IPS-NIHi7 (cell line): ENCODE data around the gene DKC1.
"Not testable (repeated sequence)": the region's sequence is repeated elsewhere in the genome, so short reads cannot be mapped to it uniquely, and the experiment has no call there.

ENCODE experiments used
- DNase-seq: peaks from one replicate; pipeline ENCODE4 v3.0.0; 2012; ENCODE audit warnings: mixed read lengths; ENCODE audit errors: extremely low spot score

Gene DKC1

DNA sequence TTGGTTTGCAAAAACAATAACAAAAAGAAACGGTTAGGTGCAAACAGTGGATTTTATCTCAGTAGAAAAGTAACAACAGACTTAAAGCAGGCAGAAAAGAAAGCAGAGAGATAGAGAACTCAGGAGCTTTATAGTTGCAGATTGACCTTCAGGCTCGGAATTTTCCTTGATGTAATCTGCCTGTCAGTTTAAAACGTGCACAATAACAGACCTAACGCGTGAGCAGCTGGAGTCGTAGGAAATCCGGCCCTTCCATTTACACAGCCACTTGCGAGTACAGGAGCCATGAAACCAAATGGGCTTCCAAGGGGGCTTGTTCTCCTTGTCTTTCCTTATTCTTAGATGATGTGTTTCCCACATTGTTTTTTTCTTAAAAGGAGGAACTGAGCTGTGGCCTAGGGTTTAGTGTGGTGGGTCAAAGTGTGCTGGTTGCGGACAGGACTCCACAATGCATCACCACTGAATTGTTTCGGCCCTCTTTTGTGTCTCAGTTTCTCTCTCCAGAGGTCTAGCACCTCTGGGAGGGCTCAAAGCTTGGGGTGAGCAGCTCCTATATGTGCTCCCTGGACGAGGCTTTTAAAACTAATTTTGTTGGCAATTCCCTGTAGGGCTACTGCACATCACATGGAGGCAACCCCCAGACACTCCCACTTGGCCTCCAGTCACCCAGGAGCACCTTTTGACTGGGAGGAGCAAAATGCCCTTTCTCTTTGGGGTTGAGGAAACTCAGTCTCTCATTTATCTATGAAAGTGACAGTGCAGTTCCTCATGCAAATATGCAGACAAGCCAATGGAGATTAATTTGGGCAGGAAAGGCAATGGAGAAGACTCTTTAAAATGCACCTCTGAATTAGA is 56.5 kb downstream of the DKC1 start:
- DNase-seq = no peak

DNA sequence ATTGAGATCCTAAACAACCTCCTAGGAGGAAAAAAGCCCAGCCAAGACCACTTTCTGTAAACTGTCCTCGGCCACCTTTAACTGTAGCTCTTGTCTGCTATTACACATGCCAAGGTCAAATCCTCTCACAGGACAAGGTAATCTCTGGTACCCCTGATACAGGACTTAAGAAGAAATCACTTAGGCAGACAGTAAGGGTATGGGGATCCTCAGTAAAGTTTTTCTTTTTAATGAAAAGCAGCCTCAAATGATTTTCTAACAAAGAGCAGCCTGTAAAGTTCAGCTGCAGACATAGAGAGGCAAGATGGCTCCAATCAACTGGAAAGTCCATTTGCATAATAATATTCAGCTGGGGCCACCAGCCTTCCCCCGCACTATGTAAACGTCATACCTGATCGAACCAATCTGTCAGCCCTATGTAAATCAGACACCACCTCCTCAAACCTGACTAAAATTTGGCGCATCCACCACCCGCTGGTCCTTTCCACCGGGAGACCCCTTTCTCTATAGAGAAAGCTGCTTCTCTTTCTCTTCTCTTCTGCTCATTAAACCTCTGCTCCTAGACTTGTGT is 57.2 kb downstream of the DKC1 start:
- no peak for DNase-seq

DNA sequence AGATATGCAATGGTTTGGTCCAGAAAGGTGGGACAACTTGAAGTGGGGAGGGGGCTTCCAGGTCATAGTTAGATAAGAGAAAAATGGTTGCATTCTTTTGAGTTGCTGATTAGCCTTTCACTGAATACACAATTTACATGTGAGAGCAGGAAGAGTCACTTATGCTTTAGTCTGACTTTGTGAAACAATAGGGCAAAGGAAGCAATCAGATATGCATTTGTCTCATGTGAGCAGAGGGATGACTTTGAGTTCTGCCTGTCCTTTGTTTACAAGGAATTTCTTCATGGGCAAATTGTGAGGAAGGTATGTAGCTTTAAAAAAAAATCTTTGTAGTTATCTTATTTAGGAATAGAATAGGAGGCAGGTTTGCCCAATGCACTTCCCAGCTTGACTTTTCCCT is 58.9 kb downstream of the DKC1 start:
- no peak for DNase-seq

DNA sequence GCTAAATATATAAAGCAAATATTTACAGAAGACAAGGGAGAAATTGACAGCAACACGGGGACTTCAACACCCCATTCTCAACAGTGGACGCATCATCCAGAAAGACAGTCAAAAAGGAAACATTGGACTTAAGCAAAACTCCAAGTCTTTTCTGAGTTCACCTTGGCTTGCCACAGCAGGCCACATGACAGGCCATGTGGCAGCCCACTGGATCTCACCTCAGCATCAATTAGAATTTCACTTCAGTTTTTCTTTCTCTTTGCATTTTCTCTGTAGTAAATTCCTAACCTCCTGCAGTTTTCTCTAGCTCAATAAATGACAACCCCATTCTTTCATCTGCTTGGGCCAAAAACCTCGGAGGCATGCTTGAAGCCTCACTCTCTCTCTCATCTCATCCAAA is 59.4 kb downstream of the DKC1 start:
- no peak for DNase-seq

DNA sequence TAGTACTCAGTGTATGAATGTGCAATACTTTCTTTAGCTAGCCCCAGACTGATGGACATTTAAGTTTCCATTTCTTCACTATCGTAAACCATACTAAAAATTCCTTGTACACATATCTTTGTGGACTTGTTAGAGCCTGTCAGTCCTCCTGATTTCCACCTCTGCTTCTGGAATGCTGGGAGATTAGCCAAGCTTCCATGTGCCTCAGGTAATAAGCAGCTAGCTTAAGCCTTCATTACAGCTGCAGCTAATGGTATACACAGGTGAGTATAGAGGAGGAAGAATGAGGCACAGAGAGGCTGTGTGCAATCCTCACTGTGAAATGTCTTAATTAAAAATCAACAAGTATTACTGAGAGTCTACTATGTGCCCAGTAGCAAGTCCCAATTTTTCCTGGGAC is 62.0 kb downstream of the DKC1 start:
- no peak for DNase-seq

DNA sequence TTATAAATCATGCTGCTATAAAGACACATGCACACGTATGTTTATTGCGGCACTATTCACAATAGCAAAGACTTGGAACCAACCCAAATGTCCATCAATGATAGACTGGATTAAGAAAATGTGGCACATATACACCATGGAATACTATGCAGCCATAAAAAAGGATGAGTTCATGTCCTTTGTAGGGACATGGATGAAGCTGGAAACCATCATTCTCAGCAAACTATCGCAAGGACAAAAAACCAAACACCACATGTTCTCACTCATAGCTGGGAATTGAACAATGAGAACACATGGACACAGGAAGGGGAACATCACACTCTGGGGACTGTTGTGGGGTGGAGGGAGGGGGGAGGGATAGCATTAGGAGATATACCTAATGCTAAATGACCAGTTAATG is 62.9 kb downstream of the DKC1 start:
- DNase-seq = not testable (repeated sequence)
